VCaP (cell line): ENCODE results near the gene RPP25L.
"Not testable (repeated sequence)": the region's sequence is repeated elsewhere in the genome, so short reads cannot be mapped to it uniquely, and the experiment has no call there.

Experiments
- H3K27ac ChIP-seq: fragments of 450-650 bp; 2 replicates; pipeline ENCODE4 v1.5.1; 2017
- TF ChIP-seq, protein P1 (sequence below): fragments of 450-650 bp; conservative IDR thresholded peaks from 2 replicates; pipeline ENCODE4 v1.5.1; 2017; ENCODE audit warnings: mild to moderate bottlenecking, moderate library complexity

RPP25L gene

DNA sequence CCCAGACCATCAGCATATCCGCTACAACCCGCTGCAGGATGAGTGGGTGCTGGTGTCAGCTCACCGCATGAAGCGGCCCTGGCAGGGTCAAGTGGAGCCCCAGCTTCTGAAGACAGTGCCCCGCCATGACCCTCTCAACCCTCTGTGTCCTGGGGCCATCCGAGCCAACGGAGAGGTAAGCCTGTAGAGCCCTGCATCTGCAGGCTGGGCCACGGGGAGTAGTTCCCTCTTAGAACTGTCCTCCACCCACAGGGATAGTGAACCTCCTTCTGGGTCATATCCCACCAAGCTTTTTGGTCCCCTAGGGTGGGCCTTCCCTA, 35.1 kb upstream of the RPP25L start:
- TF ChIP-seq, protein P1, sequence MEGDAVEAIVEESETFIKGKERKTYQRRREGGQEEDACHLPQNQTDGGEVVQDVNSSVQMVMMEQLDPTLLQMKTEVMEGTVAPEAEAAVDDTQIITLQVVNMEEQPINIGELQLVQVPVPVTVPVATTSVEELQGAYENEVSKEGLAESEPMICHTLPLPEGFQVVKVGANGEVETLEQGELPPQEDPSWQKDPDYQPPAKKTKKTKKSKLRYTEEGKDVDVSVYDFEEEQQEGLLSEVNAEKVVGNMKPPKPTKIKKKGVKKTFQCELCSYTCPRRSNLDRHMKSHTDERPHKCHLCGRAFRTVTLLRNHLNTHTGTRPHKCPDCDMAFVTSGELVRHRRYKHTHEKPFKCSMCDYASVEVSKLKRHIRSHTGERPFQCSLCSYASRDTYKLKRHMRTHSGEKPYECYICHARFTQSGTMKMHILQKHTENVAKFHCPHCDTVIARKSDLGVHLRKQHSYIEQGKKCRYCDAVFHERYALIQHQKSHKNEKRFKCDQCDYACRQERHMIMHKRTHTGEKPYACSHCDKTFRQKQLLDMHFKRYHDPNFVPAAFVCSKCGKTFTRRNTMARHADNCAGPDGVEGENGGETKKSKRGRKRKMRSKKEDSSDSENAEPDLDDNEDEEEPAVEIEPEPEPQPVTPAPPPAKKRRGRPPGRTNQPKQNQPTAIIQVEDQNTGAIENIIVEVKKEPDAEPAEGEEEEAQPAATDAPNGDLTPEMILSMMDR = peak; percentile 3; the same call in 1 of the 2 replicates
- peak overlapping the region; percentile 95 for H3K27ac ChIP-seq

DNA sequence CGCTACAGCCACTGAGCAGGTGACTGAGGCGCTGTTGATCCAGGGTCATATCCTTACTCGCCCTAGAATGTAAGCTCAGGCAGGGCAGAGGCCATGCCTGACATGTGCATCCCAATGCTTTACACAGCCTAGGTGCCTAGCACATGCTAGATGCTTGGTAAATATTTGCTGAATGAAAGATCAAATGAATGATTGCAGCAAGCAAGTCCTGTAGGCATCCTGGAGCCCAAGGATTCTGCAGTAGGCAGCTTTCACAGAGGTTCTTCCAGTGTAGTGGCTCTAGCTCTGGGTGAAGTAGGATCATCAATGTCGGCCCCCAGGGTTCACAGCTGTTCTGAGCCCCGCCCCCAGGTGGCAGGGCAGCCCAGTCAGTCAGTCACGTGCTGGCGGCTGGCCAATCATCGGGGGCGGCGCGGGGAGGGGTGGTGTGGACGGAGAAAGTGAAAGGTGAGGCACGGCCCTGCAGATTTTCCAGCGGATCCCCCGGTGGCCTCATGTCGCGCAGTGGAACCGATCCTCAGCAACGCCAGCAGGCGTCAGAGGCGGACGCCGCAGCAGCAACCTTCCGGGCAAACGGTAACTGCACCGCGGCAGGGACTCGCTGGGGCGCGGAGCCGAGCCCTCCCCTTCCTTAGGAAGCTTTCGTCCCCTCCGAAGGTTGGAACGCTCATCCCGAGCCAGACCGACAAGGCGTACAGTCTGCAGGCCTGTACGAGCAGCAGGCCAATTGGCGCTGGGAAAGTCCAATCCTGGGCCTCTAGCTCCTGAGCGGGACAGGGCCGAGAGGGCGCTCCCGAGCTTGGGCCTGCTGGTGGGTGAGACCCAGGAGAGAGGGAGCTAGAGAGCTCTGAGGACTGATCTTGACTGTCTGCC, 34.5 kb upstream of the RPP25L start, which contains the start of gene GALT:
Gene GALT (plus strand): TSS at position 465 of the 873 bp plus-strand sequence. CDS start 30 bp downstream, at position 495.
- TF ChIP-seq, protein P1 = peak; percentile 64
- peak within 1 kb of the TSS; percentile 95 for H3K27ac ChIP-seq

DNA sequence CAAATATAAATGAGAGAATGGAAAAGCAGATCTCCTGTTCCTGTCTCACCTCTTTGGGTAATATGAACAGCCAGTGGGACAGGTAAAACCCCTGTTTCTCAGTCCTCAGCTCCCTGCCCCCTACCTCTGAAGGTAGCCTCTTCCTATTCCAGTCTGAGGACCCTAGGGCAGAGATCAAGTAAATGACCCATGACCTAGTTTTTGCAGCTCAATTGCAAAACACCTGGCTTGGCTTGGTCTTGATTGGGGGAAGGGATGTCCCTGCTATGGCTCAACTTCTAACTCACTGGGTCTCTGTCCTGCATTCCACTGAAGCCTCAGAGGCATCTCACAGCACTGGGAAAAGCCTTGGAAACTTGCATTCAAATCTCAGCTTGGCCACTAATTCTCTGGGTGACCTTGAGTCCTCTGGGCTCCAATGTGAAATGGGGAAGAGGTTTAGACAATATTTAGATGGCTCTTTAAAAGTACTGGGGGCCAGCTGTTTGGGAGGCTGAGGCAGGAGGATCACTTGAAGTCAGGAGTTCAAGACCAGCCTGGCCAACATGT, 32.9 kb upstream of the RPP25L start:
- TF ChIP-seq, protein P1 = no peak
- no peak overlapping the region for H3K27ac ChIP-seq

DNA sequence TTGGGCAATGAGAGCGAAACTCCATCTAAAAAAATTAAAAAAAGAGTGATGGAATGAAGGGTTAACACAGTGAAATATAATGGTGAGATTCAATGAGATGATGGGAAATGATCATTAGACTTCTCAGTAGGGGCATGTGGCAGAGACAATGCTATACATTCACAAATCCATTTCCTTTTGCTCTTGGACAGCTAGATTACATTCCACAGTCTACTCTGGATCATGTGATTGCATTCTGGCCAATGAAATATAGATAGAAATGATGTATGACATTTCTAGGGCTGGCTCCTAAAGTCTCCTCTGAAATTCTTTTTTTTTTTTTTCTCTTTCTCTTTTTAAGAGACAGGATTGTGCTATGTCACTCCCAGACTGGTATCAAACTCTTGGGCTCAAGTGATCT, 30.8 kb upstream of the RPP25L start:
- TF ChIP-seq, protein P1 = no peak
- H3K27ac ChIP-seq = no peak overlapping the region

DNA sequence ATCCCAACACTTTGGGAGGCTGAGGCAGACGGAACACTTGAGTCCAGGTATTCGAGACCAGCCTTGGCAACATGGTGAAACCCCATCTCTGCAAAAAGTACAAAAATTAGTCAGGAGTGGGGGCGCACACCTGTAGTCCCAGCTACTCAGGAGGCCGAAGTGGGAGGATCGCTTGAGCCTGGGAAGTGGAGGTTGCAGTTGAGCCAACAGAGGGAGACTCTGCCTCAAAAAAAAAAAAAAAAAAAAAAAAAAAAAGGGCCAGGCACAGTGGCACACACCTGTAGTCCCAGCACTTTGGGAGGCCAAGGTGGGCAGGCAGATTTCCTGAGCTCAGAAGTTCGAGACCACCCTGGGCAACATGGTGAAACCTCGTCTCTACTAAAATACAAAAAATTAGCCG, 27.4 kb upstream of the RPP25L start:
- not testable (repeated sequence) for H3K27ac ChIP-seq

DNA sequence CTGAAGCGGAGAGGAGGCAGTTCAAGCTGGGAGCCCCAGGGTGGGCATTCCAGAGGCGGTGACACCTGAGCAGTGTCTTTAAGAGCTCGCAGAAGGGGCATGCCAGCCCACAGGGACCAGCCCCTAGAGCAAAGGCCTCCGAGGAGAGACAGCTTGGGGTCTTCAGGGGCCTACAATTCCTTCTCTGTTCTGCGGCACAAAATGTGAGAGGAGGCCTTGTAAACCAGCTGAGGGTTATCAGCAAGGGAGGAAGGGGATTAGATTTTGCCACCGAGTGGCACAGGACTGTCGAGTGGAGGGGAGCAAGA, 26.2 kb upstream of the RPP25L start:
- TF ChIP-seq, protein P1 = no peak
- H3K27ac ChIP-seq = peak overlapping the region; percentile 92

DNA sequence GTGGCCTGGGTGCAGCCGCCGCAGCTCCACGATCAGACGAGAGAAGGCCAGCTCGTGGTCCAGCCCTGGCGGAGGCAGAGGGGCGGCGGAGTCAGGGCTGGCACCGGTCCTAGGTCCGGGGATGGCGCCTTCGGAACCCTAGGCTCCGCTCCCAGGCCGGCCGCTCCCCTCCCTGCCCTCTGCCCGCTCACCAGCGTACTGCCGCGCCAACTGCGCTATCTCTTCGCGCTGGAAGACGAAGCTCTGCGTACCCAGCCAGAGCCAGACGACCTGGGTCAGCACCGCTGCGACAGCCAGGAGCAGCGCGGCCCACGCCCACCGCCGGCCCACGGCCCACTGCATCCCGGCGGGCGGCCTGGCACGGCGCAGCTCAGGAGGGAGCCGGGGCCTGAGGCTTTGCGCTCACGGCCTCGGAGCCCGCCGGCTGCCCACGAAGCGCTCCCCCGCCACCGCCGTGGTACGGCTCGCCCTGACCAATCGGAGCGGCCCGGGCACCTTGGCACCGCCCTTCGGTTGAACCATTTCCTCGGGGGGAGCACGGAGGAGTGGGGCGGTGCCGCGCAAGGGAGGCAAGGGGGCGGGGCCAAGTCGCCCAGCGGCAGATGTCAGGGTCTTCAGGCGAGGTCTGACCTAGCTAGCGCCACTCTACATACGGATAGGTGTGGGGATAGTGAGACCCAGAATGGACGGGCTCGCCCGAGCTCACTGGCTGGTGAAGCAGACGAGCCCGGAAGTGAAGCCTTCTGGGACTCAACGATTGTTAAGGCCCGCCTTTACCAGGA, 25.6 kb upstream of the RPP25L start, which contains the start of gene SIGMAR1:
Gene SIGMAR1 (minus strand): TSS at position 432 of the 782 bp plus-strand sequence. CDS start 90 bp downstream, at position 342.
- peak within 1 kb of the TSS; percentile 92 for H3K27ac ChIP-seq
- TF ChIP-seq, protein P1 = no peak
